IMR-90 (cell line): ENCODE results near the gene LAP3.

ENCODE experiments used
- CTCF ChIP-seq: conservative IDR thresholded peaks from 2 replicates; pipeline ENCODE4 v1.5.1; 2012; ENCODE audit warnings: mild to moderate bottlenecking, low read depth, low read length, improper control_type of control experiment
- POLR2A ChIP-seq: IDR thresholded peaks from 2 replicates; pipeline ENCODE4 v1.6.1; 2012; ENCODE audit warnings: mild to moderate bottlenecking, low read depth, low read length

- TF ChIP-seq CTCF (no peak), POLR2A (no peak)
Observed at GRCh38 chr4:17583941-17584340, 6.9 kb downstream of the LAP3 start.
